ENCODE results near the gene KRTAP4-1.
"Not testable (repeated sequence)": the region's sequence is repeated elsewhere in the genome, so short reads cannot be mapped to it uniquely, and the experiment has no call there.

The KRTAP4-1 gene

GRCh38 chr17:41184480-41184961, at the start of gene KRTAP4-1:
KRTAP4-1 (minus strand) TSS chr17:41184911; CDS start chr17:41184854, 57 bp downstream.
- no peak for TF ChIP-seq CTCF (IDR thresholded peaks at IDR 0.05; ENCODE audit: poor library complexity, severe bottlenecking)
- no peak for ATAC-seq (ENCODE audit: low read depth)
- no peak within 1 kb of the TSS for H3K27ac ChIP-seq (ENCODE audit: poor library complexity, severe bottlenecking)

GRCh38 chr17:41232399-41233105, 47.8 kb upstream of the KRTAP4-1 start, which contains the start of gene KRTAP9-3:
KRTAP9-3 (plus strand) TSS chr17:41232449; CDS start chr17:41232502, 53 bp downstream.
- not testable (repeated sequence) for H3K27me3 ChIP-seq (ENCODE audit: insufficient read depth, poor library complexity, severe bottlenecking); H3K9me3 ChIP-seq (ENCODE audit: severe bottlenecking); ATAC-seq (ENCODE audit: low read depth); DNase-seq (ENCODE audit: low spot score); H3K4me3 ChIP-seq (ENCODE audit: severe bottlenecking); H3K36me3 ChIP-seq (ENCODE audit: low read depth); H3K4me1 ChIP-seq (ENCODE audit: insufficient read depth, poor library complexity, severe bottlenecking); H3K27ac ChIP-seq (ENCODE audit: poor library complexity, severe bottlenecking)

More at GRCh38 chr17:41184480-41184961, at the start of gene KRTAP4-1:
- Histone ChIP-seq H3K4me3 (ENCODE audit: severe bottlenecking) (no peak within 1 kb of the TSS), H3K4me1 (ENCODE audit: insufficient read depth, poor library complexity, severe bottlenecking) (no peaks in the 10 kb centered on the region), H3K36me3 (ENCODE audit: low read depth) (no peaks in the 10 kb centered on the region), H3K9me3 (ENCODE audit: severe bottlenecking) (no peaks in the 10 kb centered on the region), H3K27me3 (ENCODE audit: insufficient read depth, poor library complexity, severe bottlenecking) (no peaks in the 10 kb centered on the region)
- no peak for DNase-seq (ENCODE audit: low spot score)

GRCh38 chr17:41231731-41232130, 47.0 kb upstream of the KRTAP4-1 start:
- ATAC-seq (ENCODE audit: low read depth) = no peak
- DNase-seq (ENCODE audit: low spot score) = no peak
- TF ChIP-seq CTCF (IDR thresholded peaks at IDR 0.05; ENCODE audit: poor library complexity, severe bottlenecking) = no peak
- H3K9me3 ChIP-seq (ENCODE audit: severe bottlenecking) = no peaks in the 10 kb centered on the region
- no peaks in the 10 kb centered on the region for H3K27me3 ChIP-seq (ENCODE audit: insufficient read depth, poor library complexity, severe bottlenecking)
- H3K4me3 ChIP-seq (ENCODE audit: severe bottlenecking) = no peak overlapping the region
- no peak overlapping the region for H3K27ac ChIP-seq (ENCODE audit: poor library complexity, severe bottlenecking)
- H3K4me1 ChIP-seq (ENCODE audit: insufficient read depth, poor library complexity, severe bottlenecking) = no peaks in the 10 kb centered on the region
- no peaks in the 10 kb centered on the region for H3K36me3 ChIP-seq (ENCODE audit: low read depth)

GRCh38 chr17:41230094-41230493, 45.4 kb upstream of the KRTAP4-1 start:
- no peak overlapping the region for H3K4me3 ChIP-seq (ENCODE audit: severe bottlenecking)
- H3K36me3 ChIP-seq (ENCODE audit: low read depth) = no peaks in the 10 kb centered on the region
- H3K4me1 ChIP-seq (ENCODE audit: insufficient read depth, poor library complexity, severe bottlenecking) = no peaks in the 10 kb centered on the region
- DNase-seq (ENCODE audit: low spot score) (no peak), ATAC-seq (ENCODE audit: low read depth) (no peak)
- H3K27me3 ChIP-seq (ENCODE audit: insufficient read depth, poor library complexity, severe bottlenecking) = no peaks in the 10 kb centered on the region
- H3K27ac ChIP-seq (ENCODE audit: poor library complexity, severe bottlenecking) = no peak overlapping the region
- no peak for TF ChIP-seq CTCF (IDR thresholded peaks at IDR 0.05; ENCODE audit: poor library complexity, severe bottlenecking)
- no peaks in the 10 kb centered on the region for H3K9me3 ChIP-seq (ENCODE audit: severe bottlenecking)

- not testable (repeated sequence) for ATAC-seq (ENCODE audit: low read depth); H3K27ac ChIP-seq (ENCODE audit: poor library complexity, severe bottlenecking); H3K36me3 ChIP-seq (ENCODE audit: low read depth); H3K4me3 ChIP-seq (ENCODE audit: severe bottlenecking); H3K27me3 ChIP-seq (ENCODE audit: insufficient read depth, poor library complexity, severe bottlenecking); H3K9me3 ChIP-seq (ENCODE audit: severe bottlenecking); DNase-seq (ENCODE audit: low spot score); H3K4me1 ChIP-seq (ENCODE audit: insufficient read depth, poor library complexity, severe bottlenecking)
Measured at GRCh38 chr17:41226598-41227095, 41.9 kb upstream of the KRTAP4-1 start, which contains the start of gene KRTAP9-2. KRTAP9-2 (plus strand) TSS chr17:41226648; CDS start chr17:41226655, 7 bp downstream.

Data from RWPE2 (cell line).